Astrocyte (in vitro differentiated cells and primary cell): ENCODE data around the gene TAPBP. TPM values are rescaled to one million over a fixed set of nuclear protein-coding genes. Genes with fewer than 3 reads are reported as not detected.

Source experiments
- DNase-seq: peaks from one replicate; pipeline ENCODE4 v3.0.0-alpha.2; 2010; ENCODE audit warnings: low read depth
- FAIRE-seq: peaks from 2 replicates; lab custom pipeline; 2011; peaks lifted over from hg19 to GRCh38; lab: Jason Lieb, UNC
- H2AFZ ChIP-seq: 2 replicates; pipeline ENCODE4 v1.6.0; 2012; ENCODE audit warnings: low read depth, low read length, inconsistent platforms
- H3K27ac ChIP-seq: 2 replicates; pipeline ENCODE4 v1.5.1; 2011; ENCODE audit warnings: low read depth, low read length, inconsistent platforms
- H3K27me3 ChIP-seq: 2 replicates; pipeline ENCODE4 v1.6.0; 2011; ENCODE audit warnings: low read length, inconsistent platforms; ENCODE audit not compliant: insufficient read depth
- H3K36me3 ChIP-seq: 2 replicates; pipeline ENCODE4 v1.5.1; 2011; ENCODE audit warnings: low read length, inconsistent platforms; ENCODE audit not compliant: insufficient read depth
- H3K4me1 ChIP-seq: 2 replicates; pipeline ENCODE4 v1.5.1; 2011; ENCODE audit warnings: low read length, inconsistent platforms; ENCODE audit not compliant: insufficient read depth
- H3K4me2 ChIP-seq: 2 replicates; pipeline ENCODE4 v1.6.0; 2012; ENCODE audit warnings: low read length, inconsistent platforms
- H3K4me3 ChIP-seq: 2 replicates; pipeline ENCODE4 v1.5.1; 2011; ENCODE audit warnings: low read depth, mild to moderate bottlenecking, low read length, inconsistent platforms; ENCODE audit not compliant: insufficient read depth
- H3K79me2 ChIP-seq: 2 replicates; pipeline ENCODE4 v1.6.0; 2012; ENCODE audit warnings: mild to moderate bottlenecking, low read length, inconsistent platforms; ENCODE audit not compliant: insufficient read depth
- H3K9ac ChIP-seq: 2 replicates; pipeline ENCODE4 v1.6.0; 2012; ENCODE audit warnings: mild to moderate bottlenecking, low read length, inconsistent platforms
- H3K9me3 ChIP-seq: 2 replicates; pipeline ENCODE4 v1.5.1; 2012; ENCODE audit warnings: low read depth, mild to moderate bottlenecking, low read length, inconsistent platforms; ENCODE audit not compliant: insufficient read depth
- H4K20me1 ChIP-seq: 2 replicates; pipeline ENCODE4 v1.6.0; 2012; ENCODE audit warnings: low read length, inconsistent platforms; ENCODE audit not compliant: insufficient read depth
- H3K27ac Mint-ChIP-seq: one replicate; pipeline ENCODE4 v1.8.0; 2021; ENCODE audit warnings: mild to moderate bottlenecking, mixed read lengths; ENCODE audit not compliant: unreplicated experiment
- H3K27me3 Mint-ChIP-seq: one replicate; pipeline ENCODE4 v1.8.0; 2021; ENCODE audit warnings: low read depth, mixed read lengths; ENCODE audit not compliant: unreplicated experiment
- H3K36me3 Mint-ChIP-seq: one replicate; pipeline ENCODE4 v1.8.0; 2021; ENCODE audit warnings: low read depth, mixed read lengths; ENCODE audit not compliant: unreplicated experiment
- H3K4me1 Mint-ChIP-seq: one replicate; pipeline ENCODE4 v1.8.0; 2021; ENCODE audit warnings: low read depth, mixed read lengths; ENCODE audit not compliant: unreplicated experiment
- H3K4me3 Mint-ChIP-seq: one replicate; pipeline ENCODE4 v1.8.0; 2021; ENCODE audit warnings: mild to moderate bottlenecking, moderate library complexity, mixed read lengths; ENCODE audit not compliant: unreplicated experiment
- H3K9me3 Mint-ChIP-seq: one replicate; pipeline ENCODE4 v1.8.0; 2021; ENCODE audit warnings: mild to moderate bottlenecking, mixed read lengths; ENCODE audit not compliant: unreplicated experiment
- CTCF ChIP-seq: IDR thresholded peaks from 2 replicates; pipeline ENCODE4 v1.5.1; 2011; ENCODE audit warnings: low read depth, mild to moderate bottlenecking, inconsistent platforms, low read length, moderate library complexity; ENCODE audit not compliant: insufficient read depth
- EZH2 ChIP-seq: IDR thresholded peaks from 2 replicates; pipeline ENCODE4 v1.6.1; 2012; ENCODE audit warnings: mild to moderate bottlenecking, low read length, inconsistent platforms; ENCODE audit not compliant: insufficient read depth
- total RNA-seq: library from RNA; stranded (reverse); gene quantifications from 2 replicates; pipeline ENCODE4 v1.2.1, GENCODE V29; 2021

TAPBP gene
- total RNA-seq, 1 donor from 2014 or later, result 128 TPM

GRCh38 chr6:33290459-33290858, 23.4 kb downstream of the TAPBP start:
- Mint-ChIP-seq H3K4me1 (peaks cover 22% of the 10 kb centered on the region), H3K27me3 (no peaks in the 10 kb centered on the region), H3K36me3 (peaks cover 9% of the 10 kb centered on the region), H3K9me3 (peaks cover 2% of the 10 kb centered on the region), H3K27ac (no peak overlapping the region), H3K4me3 (peak overlapping the region; percentile 99)
- Histone ChIP-seq H3K36me3 (peaks cover 24% of the 10 kb centered on the region), H3K27me3 (no peaks in the 10 kb centered on the region), H3K9ac (peak overlapping the region; percentile 90), H4K20me1 (peaks cover 13% of the 10 kb centered on the region), H3K9me3 (no peaks in the 10 kb centered on the region), H3K79me2 (peaks cover 56% of the 10 kb centered on the region), H2AFZ (no peak overlapping the region), H3K4me1 (peaks cover 14% of the 10 kb centered on the region), H3K27ac (no peak overlapping the region), H3K4me3 (peak overlapping the region; percentile 96), H3K4me2 (peak overlapping the region; percentile 90)
- no peak for DNase-seq
- FAIRE-seq, result no peak
- TF ChIP-seq EZH2 (no peak), CTCF (no peak)

GRCh38 chr6:33289784-33290315, 24.0 kb downstream of the TAPBP start:
- H3K36me3 ChIP-seq, result peaks cover 25% of the 10 kb centered on the region
- TF ChIP-seq CTCF, result no peak
- TF ChIP-seq EZH2, result no peak
- FAIRE-seq (no peak), DNase-seq (no peak)
- no peaks in the 10 kb centered on the region for H3K27me3 ChIP-seq
- H3K4me1 Mint-ChIP-seq, result peaks cover 22% of the 10 kb centered on the region
- peak overlapping the region; percentile 99 for H3K4me3 Mint-ChIP-seq
- peak overlapping the region; percentile 86 for H2AFZ ChIP-seq
- H3K27ac ChIP-seq, result peak overlapping the region; percentile 55
- peak overlapping the region; percentile 89 for H3K27ac Mint-ChIP-seq
- peaks cover 14% of the 10 kb centered on the region for H3K4me1 ChIP-seq
- H4K20me1 ChIP-seq, result peaks cover 13% of the 10 kb centered on the region
- H3K27me3 Mint-ChIP-seq, result no peaks in the 10 kb centered on the region
- peaks cover 2% of the 10 kb centered on the region for H3K9me3 Mint-ChIP-seq
- H3K79me2 ChIP-seq, result peaks cover 59% of the 10 kb centered on the region
- H3K4me2 ChIP-seq, result peak overlapping the region; percentile 90
- H3K9me3 ChIP-seq, result no peaks in the 10 kb centered on the region
- H3K36me3 Mint-ChIP-seq, result peaks cover 9% of the 10 kb centered on the region
- peak overlapping the region; percentile 96 for H3K4me3 ChIP-seq
- H3K9ac ChIP-seq, result peak overlapping the region; percentile 90
